Calu3 (cell line): ENCODE measurements around the gene ZFTA. TPM values are rescaled to one million over a fixed set of nuclear protein-coding genes. Genes with fewer than 3 reads are reported as not detected.

Experiments
- BruUV-seq: library from RNA; stranded (reverse); fragments of 400-500 nt; replicated peaks from 2 replicates; lab custom pipeline; 2021; lab: Mats Ljungman, UMichigan
- CTCF ChIA-PET: fragments of 300-600 bp; sonication (Branson Sonifier 250); formaldehyde crosslinking; loops from one replicate; lab custom pipeline; 2022; ENCODE audit warnings: antibody characterized with exemption; lab: Charles Lee
- DNase-seq: peaks from one replicate; pipeline ENCODE4 v3.0.0; 2022
- H3K27ac Mint-ChIP-seq: one replicate; pipeline ENCODE4 v1.8.0; 2022; ENCODE audit warnings: mixed read lengths; ENCODE audit not compliant: unreplicated experiment
- H3K27me3 Mint-ChIP-seq: one replicate; pipeline ENCODE4 v1.8.0; 2022; ENCODE audit warnings: mixed read lengths; ENCODE audit not compliant: unreplicated experiment
- H3K36me3 Mint-ChIP-seq: one replicate; pipeline ENCODE4 v1.8.0; 2022; ENCODE audit warnings: mild to moderate bottlenecking, moderate library complexity, mixed read lengths; ENCODE audit not compliant: insufficient read depth, unreplicated experiment
- H3K4me1 Mint-ChIP-seq: one replicate; pipeline ENCODE4 v1.8.0; 2022; ENCODE audit warnings: mild to moderate bottlenecking, low read depth, mixed read lengths; ENCODE audit not compliant: unreplicated experiment
- H3K4me3 Mint-ChIP-seq: one replicate; pipeline ENCODE4 v1.8.0; 2022; ENCODE audit warnings: mild to moderate bottlenecking, low read depth, moderate library complexity, mixed read lengths; ENCODE audit not compliant: unreplicated experiment
- H3K9me3 Mint-ChIP-seq: one replicate; pipeline ENCODE4 v1.8.0; 2022; ENCODE audit warnings: low read depth, mixed read lengths; ENCODE audit not compliant: unreplicated experiment
- CTCF ChIP-seq: fragments of 200-600 bp; IDR thresholded peaks from one replicate; pipeline ENCODE4 v1.8.0; 2022; ENCODE audit warnings: antibody characterized with exemption; ENCODE audit not compliant: unreplicated experiment
- intact Hi-C: fragments of 100-400 bp; cut with micrococcal nuclease; formaldehyde crosslinking; loops from one replicate; pipeline ENCODE4 v1.10.0; 2022; ENCODE audit not compliant: unreplicated experiment
- total RNA-seq: library from RNA; stranded (reverse); gene quantifications from 2 replicates; pipeline ENCODE4 v1.2.3, GENCODE V29; 2022

Gene ZFTA
- total RNA-seq, 1 experiment from 2014 or later = 12.1 TPM

- no peak for DNase-seq
- H3K9me3 Mint-ChIP-seq = no peaks in the 10 kb centered on the region
- no peak for TF ChIP-seq CTCF
- intact Hi-C loops = no loop called here
- no peaks in the 10 kb centered on the region for H3K4me1 Mint-ChIP-seq
- no peak overlapping the region for H3K27ac Mint-ChIP-seq
- H3K27me3 Mint-ChIP-seq = no peaks in the 10 kb centered on the region
- no peaks in the 10 kb centered on the region for H3K36me3 Mint-ChIP-seq
- CTCF ChIA-PET = no interaction called here
- BruUV-seq = no TSS peak
- H3K4me3 Mint-ChIP-seq = no peak overlapping the region
Measured at GRCh38 chr11:63719001-63719400, 49.6 kb downstream of the ZFTA start.

Other genes starting within 250 kb of the ZFTA start
- gene PLAAT4, start 232.0 kb downstream of the ZFTA start, total RNA-seq = 157 and 269 TPM in 2 replicates
- gene PLAAT2, start 205.4 kb downstream of the ZFTA start, total RNA-seq = 7.3 and 9.5 TPM in 2 replicates
- 261 and 297 TPM in 2 replicates for gene PLAAT3, start 154.3 kb downstream of the ZFTA start, total RNA-seq
- gene ATL3, start 97.4 kb downstream of the ZFTA start, total RNA-seq = 43.6 and 52.2 TPM in 2 replicates
- gene RTN3, start 87.3 kb downstream of the ZFTA start, total RNA-seq = 133 and 146 TPM in 2 replicates
- 47.1 and 53.8 TPM in 2 replicates for gene SPINDOC, start 44.7 kb upstream of the ZFTA start, total RNA-seq
- gene MARK2, start 70.3 kb upstream of the ZFTA start, total RNA-seq = 63.1 and 71.2 TPM in 2 replicates
- 0.26 and 0.37 TPM in 2 replicates for gene RCOR2, start 148.4 kb upstream of the ZFTA start, total RNA-seq
- gene NAA40, start 170.2 kb upstream of the ZFTA start, total RNA-seq = 41.3 and 44.9 TPM in 2 replicates
- 313 and 325 TPM in 2 replicates for gene COX8A, start 205.8 kb upstream of the ZFTA start, total RNA-seq
- gene OTUB1, start 217.7 kb upstream of the ZFTA start, total RNA-seq = 96.9 and 103 TPM in 2 replicates